IPS DF 4.7 (cell line): Measurements from ENCODE around the gene ASB5.
"Not testable (repeated sequence)": the region's sequence is repeated elsewhere in the genome, so short reads cannot be mapped to it uniquely, and the experiment has no call there.

Source experiments
- DNase-seq: peaks from one replicate; pipeline ENCODE4 v3.0.0-alpha.2; 2013; ENCODE audit warnings: low spot score; ENCODE audit errors: extremely low read depth

The ASB5 gene

GRCh38 chr4:176268963-176269362 lies at the start of gene ASB5:
TSS of gene ASB5 (minus strand) at chr4:176269222. CDS start at chr4:176269108, 114 bp downstream.
- DNase-seq: no peak

- DNase-seq: no peak
These were observed 44.7 kb upstream of the ASB5 start for GRCh38 chr4:176313596-176314336.

- DNase-seq: no peak
These were observed 40.8 kb upstream of the ASB5 start for GRCh38 chr4:176309772-176310171.

GRCh38 chr4:176309046-176309445 lies 40.0 kb upstream of the ASB5 start:
- DNase-seq: no peak

GRCh38 chr4:176308441-176308840 lies 39.4 kb upstream of the ASB5 start:
- DNase-seq: no peak

GRCh38 chr4:176307666-176307930 lies 38.6 kb upstream of the ASB5 start:
- DNase-seq: no peak

GRCh38 chr4:176306837-176307665 lies 38.0 kb upstream of the ASB5 start:
- DNase-seq: no peak

GRCh38 chr4:176303938-176304337 lies 34.9 kb upstream of the ASB5 start:
- no peak for DNase-seq

- no peak for DNase-seq
These were observed 33.6 kb upstream of the ASB5 start for GRCh38 chr4:176302283-176303275.

GRCh38 chr4:176300565-176300964 lies 31.5 kb upstream of the ASB5 start:
- DNase-seq: no peak

- no peak for DNase-seq
These were observed 31.0 kb upstream of the ASB5 start for GRCh38 chr4:176300036-176300435.

GRCh38 chr4:176298664-176299063 lies 29.6 kb upstream of the ASB5 start:
- DNase-seq: no peak

- DNase-seq: not testable (repeated sequence)
These were observed 26.9 kb upstream of the ASB5 start for GRCh38 chr4:176295907-176296306.

- no peak for DNase-seq
These were observed 24.6 kb upstream of the ASB5 start for GRCh38 chr4:176293660-176294059.

GRCh38 chr4:176292920-176293319 lies 23.9 kb upstream of the ASB5 start:
- DNase-seq: no peak

- no peak for DNase-seq
These were observed 22.7 kb upstream of the ASB5 start for GRCh38 chr4:176291748-176292147.

- DNase-seq: no peak
These were observed 21.5 kb upstream of the ASB5 start for GRCh38 chr4:176290520-176290919.

GRCh38 chr4:176289561-176289960 lies 20.5 kb upstream of the ASB5 start:
- no peak for DNase-seq

GRCh38 chr4:176288020-176288419 lies 19.0 kb upstream of the ASB5 start:
- DNase-seq: no peak

- DNase-seq: no peak
These were observed 18.5 kb upstream of the ASB5 start for GRCh38 chr4:176287546-176287945.

- no peak for DNase-seq
These were observed 17.7 kb upstream of the ASB5 start for GRCh38 chr4:176286728-176287127.

GRCh38 chr4:176279560-176279959 lies 10.5 kb upstream of the ASB5 start:
- DNase-seq: not testable (repeated sequence)
